ENCODE data around the gene SGIP1. TPM values are rescaled to one million over a fixed set of nuclear protein-coding genes. Genes with fewer than 3 reads are reported as not detected.
"Not testable (repeated sequence)": the region's sequence is repeated elsewhere in the genome, so short reads cannot be mapped to it uniquely, and the experiment has no call there.

The SGIP1 gene
- total and polyA plus RNA-seq, 2 of the 8 experiments (the other 6 are each of a cell fraction or from before 2014, with no cell fraction given), result 1.4 to 2.1 TPM

GRCh38 chr1:66728021-66728420 lies 194.1 kb downstream of the SGIP1 start (continued):
- no peak for TF ChIP-seq ATF2 (IDR thresholded peaks at IDR 0.05; ENCODE audit: low read length)

GRCh38 chr1:66728716-66729115 lies 194.8 kb downstream of the SGIP1 start:
- H3K56ac ChIP-seq (replicated peaks; ENCODE audit: insufficient read length, low read depth, low read length); H2BK12ac ChIP-seq (ENCODE audit: low read depth, low read length); H4K8ac ChIP-seq (ENCODE audit: extremely low read depth, insufficient read depth, low read length); DNase-seq (ENCODE audit: low read depth in 1 of 2, low spot score in 2 of 2); H3K4me1 ChIP-seq (replicated peaks in 1 of 4; ENCODE audit: control insufficient read depth in 3 of 4, insufficient read depth in 4 of 4, low read length in 3 of 4); H2BK120ac ChIP-seq (replicated peaks; ENCODE audit: low read depth, low read length); H3K9me3 ChIP-seq (ENCODE audit: insufficient read depth in 2 of 2, low read depth in 1 of 2, low read length in 1 of 2); FAIRE-seq; H3K14ac ChIP-seq (ENCODE audit: insufficient read length); H3K4ac ChIP-seq (replicated peaks; ENCODE audit: insufficient read length, low read depth, low read length); H3K18ac ChIP-seq (ENCODE audit: extremely low read depth, low read length); H3K79me1 ChIP-seq (ENCODE audit: low read depth, low read length); H2BK5ac ChIP-seq (ENCODE audit: low read depth, low read length); H2AFZ ChIP-seq (ENCODE audit: low read length); POLR2A ChIA-PET (ENCODE audit: partially characterized antibody); H3K27me3 ChIP-seq (replicated peaks in 1 of 4; ENCODE audit: control insufficient read depth in 3 of 4, extremely low read depth in 1 of 4, insufficient read depth in 3 of 4, low read length in 3 of 4); H3K23me2 ChIP-seq (ENCODE audit: low read depth, low read length); H2BK15ac ChIP-seq (ENCODE audit: low read length); H3K4me2 ChIP-seq (ENCODE audit: insufficient read depth in 1 of 2, low read depth in 2 of 2, low read length in 2 of 2); H3K27ac ChIP-seq (ENCODE audit: low read depth, low read length); H3K4me3 ChIP-seq (ENCODE audit: extremely low read depth in 1 of 4, insufficient read depth in 2 of 4, low read depth in 3 of 4, low read length in 4 of 4); H3K23ac ChIP-seq (ENCODE audit: insufficient read length); H4K91ac ChIP-seq (replicated peaks; ENCODE audit: insufficient read length, low read length); H2BK20ac ChIP-seq (ENCODE audit: low read length); H3K79me2 ChIP-seq (ENCODE audit: control insufficient read depth in 1 of 2, insufficient read depth in 2 of 2, low read length in 2 of 2); H3K36me3 ChIP-seq (ENCODE audit: control insufficient read depth in 2 of 4, insufficient read depth in 4 of 4, low read length in 3 of 4); H4K5ac ChIP-seq (ENCODE audit: insufficient read length, low read depth, low read length); H4K20me1 ChIP-seq (replicated peaks in 1 of 2; ENCODE audit: control insufficient read depth in 1 of 2, insufficient read depth in 2 of 2, low read length in 2 of 2); H2AK5ac ChIP-seq (ENCODE audit: low read depth, low read length); H3K9ac ChIP-seq (replicated peaks in 1 of 4; ENCODE audit: extremely low read depth in 1 of 4, low read depth in 3 of 4, low read length in 3 of 4): not testable (repeated sequence)
- CTCF ChIA-PET (ENCODE audit: partially characterized antibody), result interaction anchor here (2.2 kb wide), 1 partner anchor 11 kb away, joined by 8 read pairs; no protein-coding TSS in a partner anchor
